HG03060 (cell line): ENCODE data around the gene LMO3.

ENCODE experiments used
- ATAC-seq: cut with Tn5 transposase; IDR thresholded peaks from one replicate; pipeline ENCODE4 v1.9.1; 2021; ENCODE audit warnings: low read depth, moderate number of reproducible peaks; ENCODE audit not compliant: unreplicated experiment

LMO3 gene

GRCh38 chr12:16602412-16602811 is 3.5 kb downstream of the LMO3 start:
- ATAC-seq: no peak

- ATAC-seq: no peak
Observed at GRCh38 chr12:16600525-16600924, 5.4 kb downstream of the LMO3 start.

- ATAC-seq: no peak
Observed at GRCh38 chr12:16599081-16599480, 6.9 kb downstream of the LMO3 start.

GRCh38 chr12:16594797-16595196 is 11.2 kb downstream of the LMO3 start:
- no peak for ATAC-seq

GRCh38 chr12:16593546-16593945 is 12.4 kb downstream of the LMO3 start:
- no peak for ATAC-seq

- no peak for ATAC-seq
Observed at GRCh38 chr12:16590645-16591044, 15.3 kb downstream of the LMO3 start.

- no peak for ATAC-seq
Observed at GRCh38 chr12:16588812-16589211, 17.1 kb downstream of the LMO3 start.

GRCh38 chr12:16587514-16587913 is 18.4 kb downstream of the LMO3 start:
- no peak for ATAC-seq

GRCh38 chr12:16587110-16587453 is 18.9 kb downstream of the LMO3 start:
- no peak for ATAC-seq

- ATAC-seq: no peak
Observed at GRCh38 chr12:16586350-16587109, 19.4 kb downstream of the LMO3 start.

- no peak for ATAC-seq
Observed at GRCh38 chr12:16585781-16586180, 20.2 kb downstream of the LMO3 start.

- ATAC-seq: no peak
Observed at GRCh38 chr12:16583969-16584745, 21.8 kb downstream of the LMO3 start.

- ATAC-seq: no peak
Observed at GRCh38 chr12:16581416-16581815, 24.5 kb downstream of the LMO3 start.

- no peak for ATAC-seq
Observed at GRCh38 chr12:16579041-16579440, 26.9 kb downstream of the LMO3 start.

GRCh38 chr12:16573398-16574077 is 32.4 kb downstream of the LMO3 start:
- no peak for ATAC-seq

- no peak for ATAC-seq
Observed at GRCh38 chr12:16568873-16569272, 37.1 kb downstream of the LMO3 start.

GRCh38 chr12:16564675-16565074 is 41.3 kb downstream of the LMO3 start:
- no peak for ATAC-seq

- ATAC-seq: no peak
Observed at GRCh38 chr12:16563504-16563903, 42.5 kb downstream of the LMO3 start.

- no peak for ATAC-seq
Observed at GRCh38 chr12:16562921-16563320, 43.0 kb downstream of the LMO3 start.

- no peak for ATAC-seq
Observed at GRCh38 chr12:16562435-16562834, 43.5 kb downstream of the LMO3 start.

- ATAC-seq: no peak
Observed at GRCh38 chr12:16560273-16560672, 45.7 kb downstream of the LMO3 start.
